KMS-11 (cell line): ENCODE measurements around the gene SBNO1.
"Not testable (repeated sequence)": the region's sequence is repeated elsewhere in the genome, so short reads cannot be mapped to it uniquely, and the experiment has no call there.

ENCODE experiments used
- H2AFZ ChIP-seq: fragments of 200-600 bp; sonication (generic); 2 replicates; pipeline ENCODE4 v1.6.1; 2016; ENCODE audit warnings: antibody characterized with exemption, mixed run types, low read depth
- H3K27ac ChIP-seq: fragments of 200-600 bp; sonication (generic); 2 replicates; pipeline ENCODE4 v1.6.1; 2016; ENCODE audit warnings: mild to moderate bottlenecking, mixed run types
- H3K27me3 ChIP-seq: fragments of 200-600 bp; sonication (generic); 2 replicates; pipeline ENCODE4 v1.6.1; 2017; ENCODE audit warnings: mild to moderate bottlenecking, low read depth, mixed run types, moderate library complexity; ENCODE audit not compliant: insufficient read depth
- H3K36me3 ChIP-seq: fragments of 200-600 bp; sonication (generic); 2 replicates; pipeline ENCODE4 v1.6.1; 2017; ENCODE audit warnings: mild to moderate bottlenecking, mixed run types; ENCODE audit not compliant: insufficient read depth
- H3K4me1 ChIP-seq: fragments of 200-600 bp; sonication (generic); 2 replicates; pipeline ENCODE4 v1.6.1; 2016; ENCODE audit warnings: mild to moderate bottlenecking, low read depth, mixed run types; ENCODE audit not compliant: poor library complexity, severe bottlenecking
- H3K4me2 ChIP-seq: fragments of 200-600 bp; sonication (generic); 2 replicates; pipeline ENCODE4 v1.7.0; 2016; ENCODE audit warnings: mild to moderate bottlenecking, mixed run types
- H3K4me3 ChIP-seq: fragments of 200-600 bp; sonication (generic); IDR thresholded peaks from 2 replicates; pipeline ENCODE4 v1.6.1; 2017; ENCODE audit warnings: low read depth, low read length, mixed read lengths; ENCODE audit not compliant: insufficient read depth
- H3K79me2 ChIP-seq: fragments of 200-600 bp; sonication (generic); 2 replicates; pipeline ENCODE4 v1.6.1; 2016; ENCODE audit warnings: low read depth, mixed run types; ENCODE audit not compliant: insufficient read depth
- H3K9ac ChIP-seq: fragments of 200-600 bp; sonication (generic); 2 replicates; pipeline ENCODE4 v1.6.1; 2016; ENCODE audit warnings: mild to moderate bottlenecking, mixed run types
- H4K20me1 ChIP-seq: fragments of 200-600 bp; sonication (generic); 2 replicates; pipeline ENCODE4 v1.6.1; 2016; ENCODE audit warnings: mild to moderate bottlenecking, mixed run types; ENCODE audit not compliant: insufficient read depth
- CTCF ChIP-seq: fragments of 200-600 bp; sonication (generic); conservative IDR thresholded peaks from 2 replicates; pipeline ENCODE4 v1.6.1; 2017; ENCODE audit warnings: low read depth, mild to moderate bottlenecking, antibody characterized with exemption, low read length, moderate library complexity, mixed read lengths

Gene SBNO1

GRCh38 chr12:123251403-123252076 lies 113.1 kb downstream of the SBNO1 start:
- Histone ChIP-seq H4K20me1 (no peaks in the 10 kb centered on the region), H3K4me3 (no peak overlapping the region), H3K4me2 (no peak overlapping the region), H3K27ac (no peak overlapping the region), H3K4me1 (no peaks in the 10 kb centered on the region), H3K79me2 (peaks cover 7% of the 10 kb centered on the region; the same call in 1 of the 2 replicates), H2AFZ (no peak overlapping the region), H3K36me3 (no peaks in the 10 kb centered on the region), H3K27me3 (no peaks in the 10 kb centered on the region), H3K9ac (no peak overlapping the region)
- no peak for TF ChIP-seq CTCF

GRCh38 chr12:123250471-123251383 lies 113.9 kb downstream of the SBNO1 start:
- Histone ChIP-seq H4K20me1 (no peaks in the 10 kb centered on the region), H3K4me3 (no peak overlapping the region), H3K4me1 (no peaks in the 10 kb centered on the region), H3K36me3 (no peaks in the 10 kb centered on the region), H2AFZ (no peak overlapping the region), H3K79me2 (peaks cover 12% of the 10 kb centered on the region; the same call in 1 of the 2 replicates), H3K27ac (no peak overlapping the region), H3K9ac (no peak overlapping the region), H3K27me3 (no peaks in the 10 kb centered on the region), H3K4me2 (no peak overlapping the region)
- TF ChIP-seq CTCF = no peak

GRCh38 chr12:123248996-123249741 lies 115.5 kb downstream of the SBNO1 start:
- not testable (repeated sequence) for H3K27me3 ChIP-seq, H3K4me1 ChIP-seq, H4K20me1 ChIP-seq, H3K4me3 ChIP-seq, H3K27ac ChIP-seq, H2AFZ ChIP-seq, H3K36me3 ChIP-seq, H3K4me2 ChIP-seq, H3K9ac ChIP-seq
- H3K79me2 ChIP-seq = peaks cover 12% of the 10 kb centered on the region; the same call in 1 of the 2 replicates

GRCh38 chr12:123248129-123248528 lies 116.5 kb downstream of the SBNO1 start:
- not testable (repeated sequence) for H3K4me3 ChIP-seq, H3K9ac ChIP-seq, H4K20me1 ChIP-seq, H2AFZ ChIP-seq, H3K36me3 ChIP-seq, H3K27ac ChIP-seq, H3K4me1 ChIP-seq, H3K4me2 ChIP-seq, H3K27me3 ChIP-seq
- H3K79me2 ChIP-seq = peaks cover 12% of the 10 kb centered on the region; the same call in 1 of the 2 replicates

- Histone ChIP-seq H3K4me1 (no peaks in the 10 kb centered on the region), H3K4me2 (no peak overlapping the region), H3K9ac (no peak overlapping the region), H3K79me2 (peaks cover 12% of the 10 kb centered on the region; the same call in 1 of the 2 replicates), H2AFZ (no peak overlapping the region), H3K4me3 (no peak overlapping the region), H3K27ac (no peak overlapping the region), H3K36me3 (no peaks in the 10 kb centered on the region), H4K20me1 (no peaks in the 10 kb centered on the region), H3K27me3 (no peaks in the 10 kb centered on the region)
- TF ChIP-seq CTCF = no peak
Observed at GRCh38 chr12:123245678-123246077, 119.0 kb downstream of the SBNO1 start.
